HEK293T (cell line): ENCODE data around the gene NGF.

Source experiments
- CTCF ChIA-PET: fragments of 350-600 bp; formaldehyde crosslinking; extraction: SDS; loops from one replicate; lab custom pipeline; 2021; ENCODE audit warnings: antibody characterized with exemption, inconsistent platforms; lab: Yijun Ruan, JAX
- POLR2A ChIA-PET: fragments of 350-600 bp; formaldehyde crosslinking; extraction: SDS; loops from one replicate; lab custom pipeline; 2020; ENCODE audit warnings: antibody characterized with exemption, inconsistent platforms; lab: Yijun Ruan, JAX
- DNase-seq: peaks from one replicate; pipeline ENCODE4 v3.0.0; 2012; ENCODE audit warnings: mixed read lengths; ENCODE audit errors: extremely low spot score
- ARNT ChIP-seq: fragments of 450-650 bp; IDR thresholded peaks from 2 replicates; pipeline ENCODE4 v1.6.1; 2017; ENCODE audit warnings: mild to moderate bottlenecking
- BHLHE40 ChIP-seq: fragments of 450-650 bp; IDR thresholded peaks from 2 replicates; pipeline ENCODE4 v1.6.1; 2016; ENCODE audit warnings: mild to moderate bottlenecking, moderate library complexity, borderline replicate concordance
- CTBP1 ChIP-seq: fragments of 450-650 bp; IDR thresholded peaks from 2 replicates; pipeline ENCODE4 v1.6.1; 2016; ENCODE audit warnings: borderline replicate concordance
- ELF4 ChIP-seq: fragments of 450-650 bp; IDR thresholded peaks from 2 replicates; pipeline ENCODE4 v1.6.1; 2017; ENCODE audit warnings: antibody characterized with exemption
- FOXA1 ChIP-seq: fragments of 450-650 bp; IDR thresholded peaks from 2 replicates; pipeline ENCODE4 v1.6.1; 2016; ENCODE audit warnings: mild to moderate bottlenecking
- FOXK2 ChIP-seq: fragments of 450-650 bp; IDR thresholded peaks from 2 replicates; pipeline ENCODE4 v1.6.1; 2016; ENCODE audit warnings: mild to moderate bottlenecking
- FOXM1 ChIP-seq: fragments of 450-650 bp; IDR thresholded peaks from 2 replicates; pipeline ENCODE4 v1.6.1; 2017; ENCODE audit warnings: mild to moderate bottlenecking, borderline replicate concordance
- HDGF ChIP-seq: fragments of 450-650 bp; IDR thresholded peaks from 2 replicates; pipeline ENCODE4 v1.6.1; 2017; ENCODE audit warnings: antibody characterized with exemption, borderline replicate concordance
- L3MBTL2 ChIP-seq: fragments of 450-650 bp; conservative IDR thresholded peaks from 2 replicates; pipeline ENCODE4 v1.6.1; 2016; ENCODE audit warnings: mild to moderate bottlenecking
- LEF1 ChIP-seq: fragments of 450-650 bp; IDR thresholded peaks from 2 replicates; pipeline ENCODE4 v1.6.1; 2017; ENCODE audit warnings: mild to moderate bottlenecking, borderline replicate concordance
- NFRKB ChIP-seq: fragments of 450-650 bp; IDR thresholded peaks from 2 replicates; pipeline ENCODE4 v1.6.1; 2016; ENCODE audit warnings: mild to moderate bottlenecking, moderate library complexity
- SP1 ChIP-seq: fragments of 450-650 bp; IDR thresholded peaks from 2 replicates; pipeline ENCODE4 v1.6.1; 2017
- SUZ12 ChIP-seq: fragments of 450-650 bp; IDR thresholded peaks from 2 replicates; pipeline ENCODE4 v1.6.1; 2016; ENCODE audit warnings: mild to moderate bottlenecking
- TARDBP ChIP-seq: fragments of 450-650 bp; IDR thresholded peaks from 2 replicates; pipeline ENCODE4 v1.6.1; 2016
- ZNF384 ChIP-seq: fragments of 450-650 bp; IDR thresholded peaks from 2 replicates; pipeline ENCODE4 v1.6.1; 2016
- TF ChIP-seq, protein P1 (sequence below): fragments of 450-650 bp; IDR thresholded peaks from 2 replicates; pipeline ENCODE4 v1.6.1; 2016

The NGF gene

DNA sequence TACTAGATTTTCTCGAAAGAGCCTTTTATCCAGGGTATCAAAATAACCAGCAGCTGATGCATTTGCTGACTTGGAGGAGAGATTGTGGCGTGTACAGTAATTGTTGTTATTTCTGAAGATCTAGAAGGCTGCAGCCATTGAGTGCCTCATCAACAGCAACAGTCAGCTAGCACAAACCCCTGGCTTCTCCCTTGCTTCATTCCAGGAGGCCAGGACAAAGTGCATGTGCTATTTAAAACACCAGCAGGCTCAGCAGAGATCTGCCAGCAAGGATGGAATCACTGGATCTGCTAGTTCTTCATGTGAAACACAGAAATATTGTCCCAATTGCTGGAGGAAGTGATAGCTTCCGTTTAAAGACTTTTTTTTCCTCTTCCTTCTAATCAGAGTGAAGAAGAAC is 2.8 kb upstream of the NGF start:
- DNase-seq: no peak
- ChIA-PET POLR2A (no interaction called here), CTCF (no interaction called here)
- TF ChIP-seq BHLHE40: no peak
- no peak for TF ChIP-seq TARDBP
- no peak for TF ChIP-seq ELF4
- no peak for TF ChIP-seq LEF1
- TF ChIP-seq FOXK2: no peak
- TF ChIP-seq HDGF: no peak
- TF ChIP-seq, protein P1, sequence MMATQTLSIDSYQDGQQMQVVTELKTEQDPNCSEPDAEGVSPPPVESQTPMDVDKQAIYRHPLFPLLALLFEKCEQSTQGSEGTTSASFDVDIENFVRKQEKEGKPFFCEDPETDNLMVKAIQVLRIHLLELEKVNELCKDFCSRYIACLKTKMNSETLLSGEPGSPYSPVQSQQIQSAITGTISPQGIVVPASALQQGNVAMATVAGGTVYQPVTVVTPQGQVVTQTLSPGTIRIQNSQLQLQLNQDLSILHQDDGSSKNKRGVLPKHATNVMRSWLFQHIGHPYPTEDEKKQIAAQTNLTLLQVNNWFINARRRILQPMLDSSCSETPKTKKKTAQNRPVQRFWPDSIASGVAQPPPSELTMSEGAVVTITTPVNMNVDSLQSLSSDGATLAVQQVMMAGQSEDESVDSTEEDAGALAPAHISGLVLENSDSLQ: no peak
- TF ChIP-seq ARNT: no peak
- no peak for TF ChIP-seq FOXA1
- no peak for TF ChIP-seq CTBP1

DNA sequence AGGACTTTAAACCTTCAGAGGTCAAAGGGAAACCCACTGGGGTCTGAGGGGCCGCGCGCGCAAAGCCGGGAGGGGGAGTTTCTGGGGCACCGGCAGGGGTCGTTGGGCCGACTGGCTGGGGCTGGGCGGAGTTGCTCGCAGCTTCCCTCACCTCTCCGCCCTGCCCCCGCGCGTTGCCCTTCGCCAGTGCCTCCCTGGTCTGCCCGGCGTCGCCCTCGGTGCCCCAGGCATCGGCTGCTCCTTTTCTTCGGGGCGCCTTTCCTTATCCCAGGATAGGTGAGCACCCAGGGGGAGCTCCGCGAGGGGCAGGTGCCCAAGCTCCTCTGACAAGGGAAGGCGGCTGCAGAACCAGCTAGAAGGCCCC is 390 bp upstream of the NGF start:
- CTCF ChIA-PET: interaction anchor here (0.9 to 1.1 kb wide), 2 partner anchors 63 to 131 kb away, joined by 3 read pairs; no protein-coding TSS in a partner anchor
- no peak for DNase-seq
- POLR2A ChIA-PET: interaction anchor here (0.9 kb wide), 1 partner anchor 16 kb away, joined by 3 read pairs; no protein-coding TSS in a partner anchor
- no peak for TF ChIP-seq SUZ12
- no peak for TF ChIP-seq FOXK2
- no peak for TF ChIP-seq FOXA1
- no peak for TF ChIP-seq ZNF384
- no peak for TF ChIP-seq BHLHE40
- TF ChIP-seq, protein P1: no peak
- no peak for TF ChIP-seq L3MBTL2
- no peak for TF ChIP-seq TARDBP

DNA sequence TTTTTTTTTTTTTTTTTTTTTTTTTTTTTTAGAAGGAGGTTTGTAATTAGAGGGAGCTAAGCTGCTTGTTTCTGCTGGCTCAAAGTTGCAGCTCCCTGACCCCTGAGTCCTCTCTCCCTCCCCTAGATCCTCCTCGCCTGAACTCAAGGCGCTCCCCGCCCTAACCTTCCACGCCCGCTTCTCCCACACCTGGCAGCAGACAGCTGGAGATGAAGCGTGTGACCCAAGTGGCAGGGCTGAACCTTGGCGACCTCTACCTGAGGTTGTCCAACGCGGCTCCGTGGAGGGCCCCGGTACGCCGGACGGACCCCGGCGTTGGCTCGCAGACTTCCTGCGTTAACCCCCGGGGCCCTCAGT is 795 bp downstream of the NGF start:
- POLR2A ChIA-PET: no interaction called here
- no peak for DNase-seq
- CTCF ChIA-PET: interaction anchor here (0.7 kb wide), 1 partner anchor 266 kb away, joined by 4 read pairs; no protein-coding TSS in a partner anchor
- TF ChIP-seq SUZ12 (no peak), TARDBP (no peak), FOXK2 (no peak), L3MBTL2 (no peak)

DNA sequence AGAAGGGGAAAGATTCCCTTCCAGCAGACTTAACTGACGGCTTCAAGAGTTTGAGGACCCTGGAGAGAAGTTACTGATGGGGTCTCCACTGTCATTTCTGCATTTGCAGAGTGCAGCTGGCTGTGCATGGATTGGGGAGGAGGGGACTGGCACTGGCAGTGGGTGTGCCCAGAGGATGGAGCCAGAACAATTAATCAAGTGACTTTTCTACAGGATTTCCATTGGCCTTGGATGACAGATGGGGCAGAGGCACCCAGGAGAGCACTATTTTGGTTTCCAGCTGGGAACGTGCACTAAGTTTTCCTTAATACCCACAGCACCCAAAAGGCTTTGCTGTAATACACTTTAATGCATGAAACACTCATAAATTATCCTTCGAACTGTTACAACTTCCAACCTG is 1.3 kb downstream of the NGF start:
- no peak for TF ChIP-seq FOXM1
- TF ChIP-seq NFRKB: no peak
- no peak for TF ChIP-seq ARNT
- no peak for TF ChIP-seq FOXA1
- TF ChIP-seq SUZ12: no peak
- no peak for TF ChIP-seq L3MBTL2
- TF ChIP-seq TARDBP: no peak
- TF ChIP-seq BHLHE40: no peak
- no peak for TF ChIP-seq HDGF
- no peak for TF ChIP-seq ZNF384
- ChIA-PET CTCF (no interaction called here), POLR2A (no interaction called here)
- no peak for DNase-seq

DNA sequence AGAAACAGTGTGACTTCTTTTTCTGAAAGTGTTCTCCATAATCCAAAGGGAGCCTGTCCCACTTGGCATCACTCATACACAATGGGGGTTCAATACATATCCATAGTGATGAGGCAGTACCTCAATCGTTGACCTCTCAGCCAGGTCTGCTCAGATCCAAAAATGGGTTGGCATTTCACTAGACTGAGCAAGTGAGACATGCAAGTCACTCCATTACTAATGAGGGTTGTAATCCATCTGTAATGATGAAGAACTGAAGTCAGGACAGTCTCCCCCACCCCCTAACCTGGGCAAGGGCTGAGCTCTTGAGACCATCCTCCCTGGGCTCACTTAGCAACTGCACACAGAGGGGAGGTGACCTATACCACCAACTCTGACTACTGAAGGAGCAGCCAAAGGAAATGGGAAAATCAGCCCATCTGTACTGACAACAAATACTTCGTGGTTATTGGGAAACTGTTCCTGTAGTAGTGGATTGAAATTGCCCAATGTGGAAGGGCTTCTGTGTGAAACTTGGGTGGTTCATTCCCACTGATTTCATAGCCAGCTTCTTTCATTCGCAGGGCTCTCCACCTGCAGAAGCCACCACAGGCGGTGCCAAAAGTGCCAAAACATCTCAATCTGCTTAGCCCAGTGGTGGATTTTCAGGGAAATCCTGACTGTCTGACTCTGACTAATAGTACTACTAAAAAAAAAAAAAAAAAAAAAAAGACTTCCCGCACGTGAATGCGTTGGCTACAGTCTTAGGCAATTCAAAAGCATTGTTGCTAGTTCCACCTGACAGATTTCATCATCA is 5.0 kb downstream of the NGF start:
- ChIA-PET POLR2A (no interaction called here), CTCF (interaction anchor here (0.7 kb wide), 1 partner anchor 38 kb away, joined by 4 read pairs; no protein-coding TSS in a partner anchor)
- DNase-seq: no peak
- TF ChIP-seq ZNF384 (peak; percentile 10; the same call in 1 of the 2 replicates), FOXK2 (no peak)

DNA sequence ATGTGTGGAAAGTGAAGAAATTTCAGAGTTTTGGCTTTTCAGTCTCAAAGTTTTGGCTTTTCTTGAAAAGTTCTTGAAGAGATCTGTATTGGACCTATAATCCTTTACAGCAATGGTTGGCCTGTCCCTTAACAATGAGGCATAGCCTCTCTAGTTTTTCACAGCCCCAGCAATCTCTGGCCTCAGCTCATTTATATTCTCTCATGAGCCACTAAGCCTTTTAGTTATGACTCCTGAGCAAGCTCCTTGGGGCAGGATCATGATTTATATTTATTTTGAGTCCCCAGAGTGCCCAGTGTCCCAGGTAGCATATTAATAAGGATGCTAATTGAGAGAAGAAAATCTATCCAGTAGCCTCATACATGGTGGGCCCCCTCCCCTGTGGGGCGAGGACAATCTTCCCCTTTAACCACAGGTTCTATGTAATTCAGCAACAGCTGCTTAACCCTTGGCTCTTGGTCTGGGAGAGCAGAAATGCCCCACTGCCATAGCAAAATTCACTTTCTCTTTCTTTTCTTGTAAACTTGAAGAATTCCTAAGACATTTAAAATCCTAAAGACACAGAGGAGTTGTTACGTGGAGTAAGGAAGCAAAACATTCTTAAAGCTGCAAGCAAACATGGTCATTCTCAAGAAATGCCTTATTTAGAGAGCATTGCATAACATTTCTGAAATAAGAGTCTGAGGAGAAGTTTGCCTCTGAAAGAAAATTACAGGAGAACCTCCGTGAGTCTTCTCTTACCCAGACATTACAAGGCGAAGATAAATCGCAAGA is 6.3 kb downstream of the NGF start:
- ChIA-PET CTCF (interaction anchor here (0.7 kb wide), 1 partner anchor 37 kb away, joined by 4 read pairs; no protein-coding TSS in a partner anchor), POLR2A (no interaction called here)
- TF ChIP-seq FOXA1 (no peak), HDGF (no peak), L3MBTL2 (no peak), SUZ12 (no peak), FOXM1 (no peak), TARDBP (no peak), SP1 (no peak), ELF4 (no peak), FOXK2 (no peak), LEF1 (no peak), ZNF384 (no peak), CTBP1 (no peak), NFRKB (no peak)
- TF ChIP-seq, protein P1: no peak
- no peak for DNase-seq
